ENCODE data around the gene ASTN2.

ASTN2 gene

DNA sequence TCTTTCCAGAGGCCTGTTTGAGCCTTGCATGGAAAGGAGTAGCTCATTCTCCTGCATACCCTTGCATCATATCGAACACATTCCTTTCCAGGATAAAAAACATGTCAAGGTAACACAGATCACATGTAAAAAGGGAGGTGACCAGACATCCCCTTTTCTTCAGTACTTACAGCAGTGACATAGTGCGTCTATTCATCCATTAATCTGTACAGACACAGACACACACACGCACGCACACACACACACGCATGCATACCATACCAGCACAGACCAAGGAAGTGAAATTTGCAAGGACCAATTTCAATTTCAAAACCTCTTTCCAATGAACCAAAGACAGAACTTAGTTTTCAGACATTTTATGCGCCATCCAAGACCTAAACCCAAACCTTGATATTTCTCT, 1005.2 kb downstream of the ASTN2 start:
- no peaks in the 10 kb centered on the region for H3K4me1 ChIP-seq (ENCODE audit: control insufficient read depth, insufficient read depth, low read length)
- no peaks in the 10 kb centered on the region for H3K27me3 ChIP-seq (ENCODE audit: control insufficient read depth, insufficient read depth, low read length)
- H3K36me3 ChIP-seq (ENCODE audit: control insufficient read depth, insufficient read depth, low read length) = no peaks in the 10 kb centered on the region
- H3K4me3 ChIP-seq (ENCODE audit: low read length) = no peak overlapping the region
- no peak overlapping the region for H3K27ac ChIP-seq (ENCODE audit: low read depth, low read length)
- H3K9ac ChIP-seq (ENCODE audit: low read length) = no peak overlapping the region

DNA sequence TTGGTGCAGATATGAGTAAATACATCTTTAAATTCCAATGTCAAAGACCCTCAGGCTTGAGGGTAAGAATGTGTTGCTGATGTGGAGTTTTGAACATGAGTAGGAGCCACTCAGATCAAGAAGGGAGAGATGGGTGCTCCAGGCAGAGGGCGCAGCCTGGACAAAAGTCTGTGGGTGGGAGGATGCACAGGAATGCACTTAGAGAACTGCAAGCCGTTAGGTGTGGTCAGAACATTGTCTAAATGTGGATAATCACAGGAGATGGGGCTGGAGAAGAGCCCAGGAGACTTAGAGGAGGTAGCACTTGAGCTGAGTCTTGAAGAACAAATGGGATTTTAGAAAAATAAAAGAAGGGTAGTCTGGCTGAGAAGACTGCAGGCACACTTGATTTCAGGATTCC, 1005.7 kb downstream of the ASTN2 start:
- Histone ChIP-seq H3K9ac (ENCODE audit: low read length) (no peak overlapping the region), H3K4me3 (ENCODE audit: low read length) (no peak overlapping the region), H3K36me3 (ENCODE audit: control insufficient read depth, insufficient read depth, low read length) (no peaks in the 10 kb centered on the region), H3K27ac (ENCODE audit: low read depth, low read length) (no peak overlapping the region), H3K4me1 (ENCODE audit: control insufficient read depth, insufficient read depth, low read length) (no peaks in the 10 kb centered on the region), H3K27me3 (ENCODE audit: control insufficient read depth, insufficient read depth, low read length) (no peaks in the 10 kb centered on the region)

DNA sequence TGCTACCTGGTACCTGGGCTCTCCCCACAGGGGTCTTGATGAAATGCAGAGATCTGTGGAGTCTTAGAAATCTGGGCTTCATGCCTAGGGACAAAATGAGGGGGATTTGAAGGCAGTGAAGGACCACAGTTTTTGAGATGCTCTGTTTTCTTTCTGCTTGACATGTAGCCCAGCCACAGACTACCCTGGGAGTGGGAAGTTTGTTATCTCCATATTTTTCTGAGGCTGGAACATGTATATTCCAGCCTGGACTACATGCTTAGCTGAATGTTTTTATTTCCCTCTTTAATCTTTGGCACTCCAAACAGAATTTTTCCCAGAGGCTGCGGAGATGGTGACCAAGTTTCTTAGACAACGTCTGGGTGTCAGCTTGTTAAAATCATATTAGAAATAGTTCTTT, 1008.4 kb downstream of the ASTN2 start:
- Histone ChIP-seq H3K27me3 (ENCODE audit: control insufficient read depth, insufficient read depth, low read length) (no peaks in the 10 kb centered on the region), H3K27ac (ENCODE audit: low read depth, low read length) (no peak overlapping the region), H3K4me1 (ENCODE audit: control insufficient read depth, insufficient read depth, low read length) (no peaks in the 10 kb centered on the region), H3K9ac (ENCODE audit: low read length) (no peak overlapping the region), H3K36me3 (ENCODE audit: control insufficient read depth, insufficient read depth, low read length) (no peaks in the 10 kb centered on the region), H3K4me3 (ENCODE audit: low read length) (no peak overlapping the region)

DNA sequence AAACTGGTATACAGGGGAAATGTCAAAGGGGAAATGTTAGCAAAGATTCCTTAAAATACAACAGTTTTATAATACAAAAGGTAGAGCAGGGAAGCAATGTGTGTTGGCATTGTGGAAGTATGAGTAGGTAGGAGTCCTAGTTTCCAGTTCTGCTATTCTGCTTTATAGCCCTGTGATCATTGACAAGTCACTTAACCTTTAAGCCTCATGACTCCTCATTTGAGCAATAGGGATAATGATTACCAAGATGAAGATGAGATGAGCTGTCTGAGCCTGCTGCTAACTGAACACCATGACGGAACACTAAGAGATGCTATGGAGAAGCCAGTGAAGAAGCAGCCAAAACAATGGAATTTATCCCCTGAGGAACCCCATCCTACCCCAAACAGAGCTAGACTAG, 1009.5 kb downstream of the ASTN2 start:
- H3K27ac ChIP-seq (ENCODE audit: low read depth, low read length) = no peak overlapping the region
- no peaks in the 10 kb centered on the region for H3K36me3 ChIP-seq (ENCODE audit: control insufficient read depth, insufficient read depth, low read length)
- no peaks in the 10 kb centered on the region for H3K27me3 ChIP-seq (ENCODE audit: control insufficient read depth, insufficient read depth, low read length)
- no peak overlapping the region for H3K9ac ChIP-seq (ENCODE audit: low read length)
- no peaks in the 10 kb centered on the region for H3K4me1 ChIP-seq (ENCODE audit: control insufficient read depth, insufficient read depth, low read length)
- no peak overlapping the region for H3K4me3 ChIP-seq (ENCODE audit: low read length)

DNA sequence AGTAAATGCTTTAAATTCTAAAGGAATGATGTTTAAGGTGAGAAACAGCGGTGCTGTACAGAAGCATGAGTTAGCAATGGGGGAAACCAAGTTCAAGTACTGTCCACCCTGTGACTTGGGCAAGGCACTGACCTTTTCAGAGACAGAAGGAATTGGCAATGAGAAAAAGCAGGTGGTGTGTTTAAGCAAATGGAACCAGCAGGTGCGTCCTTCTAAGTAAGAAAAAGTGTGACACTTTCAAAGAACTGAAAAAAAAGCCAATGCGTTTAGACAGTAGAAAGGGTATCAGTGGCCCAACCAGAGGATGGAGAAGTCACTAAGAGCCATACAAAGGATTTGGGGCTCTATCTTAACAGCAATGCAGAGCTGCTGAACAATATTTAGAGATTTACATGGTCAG, 1010.6 kb downstream of the ASTN2 start:
- H3K36me3 ChIP-seq (ENCODE audit: control insufficient read depth, insufficient read depth, low read length) = no peaks in the 10 kb centered on the region
- no peaks in the 10 kb centered on the region for H3K27me3 ChIP-seq (ENCODE audit: control insufficient read depth, insufficient read depth, low read length)
- H3K27ac ChIP-seq (ENCODE audit: low read depth, low read length) = no peak overlapping the region
- no peak overlapping the region for H3K9ac ChIP-seq (ENCODE audit: low read length)
- H3K4me3 ChIP-seq (ENCODE audit: low read length) = no peak overlapping the region
- no peaks in the 10 kb centered on the region for H3K4me1 ChIP-seq (ENCODE audit: control insufficient read depth, insufficient read depth, low read length)

DNA sequence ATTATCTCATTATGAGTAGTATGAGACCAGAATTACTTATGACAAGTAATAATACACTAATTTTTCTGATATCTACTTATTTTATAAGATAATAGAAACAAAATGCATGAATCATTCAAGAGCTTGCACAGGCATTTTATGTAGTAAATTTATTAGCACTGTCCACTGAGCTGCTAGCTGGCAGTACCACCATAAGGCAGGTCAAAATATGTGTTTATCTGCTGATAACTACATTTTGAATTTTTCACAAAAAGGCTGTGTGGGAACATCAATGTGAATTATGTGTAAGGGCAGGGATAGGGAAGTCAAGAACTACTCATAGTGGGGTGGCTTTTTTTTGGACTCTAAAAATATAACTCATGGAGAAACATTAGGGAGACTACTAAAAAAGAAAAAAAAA, 1011.7 kb downstream of the ASTN2 start:
- Histone ChIP-seq H3K9ac (ENCODE audit: low read length) (no peak overlapping the region), H3K4me3 (ENCODE audit: low read length) (no peak overlapping the region), H3K4me1 (ENCODE audit: control insufficient read depth, insufficient read depth, low read length) (no peaks in the 10 kb centered on the region), H3K27me3 (ENCODE audit: control insufficient read depth, insufficient read depth, low read length) (no peaks in the 10 kb centered on the region), H3K27ac (ENCODE audit: low read depth, low read length) (no peak overlapping the region), H3K36me3 (ENCODE audit: control insufficient read depth, insufficient read depth, low read length) (no peaks in the 10 kb centered on the region)

DNA sequence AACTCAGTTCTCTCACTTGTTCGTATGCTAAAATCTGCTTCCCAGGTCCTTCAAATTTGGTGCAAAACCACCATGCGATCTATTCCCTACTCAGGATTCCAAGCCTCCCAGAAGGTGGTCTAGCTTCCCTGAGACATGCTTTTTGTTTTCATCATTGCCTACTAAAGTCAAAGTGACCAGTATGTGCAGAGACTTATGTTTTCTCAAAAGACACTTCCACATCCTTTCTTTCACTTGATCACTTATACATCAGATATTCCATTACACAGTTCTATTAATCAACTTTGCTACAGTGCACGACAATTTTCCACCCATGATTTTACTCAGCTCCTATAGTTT, 1019.2 kb downstream of the ASTN2 start:
- Histone ChIP-seq H3K4me3 (ENCODE audit: low read length) (no peak overlapping the region), H3K27me3 (ENCODE audit: control insufficient read depth, insufficient read depth, low read length) (no peaks in the 10 kb centered on the region), H3K4me1 (ENCODE audit: control insufficient read depth, insufficient read depth, low read length) (no peaks in the 10 kb centered on the region), H3K36me3 (ENCODE audit: control insufficient read depth, insufficient read depth, low read length) (no peaks in the 10 kb centered on the region), H3K27ac (ENCODE audit: low read depth, low read length) (no peak overlapping the region), H3K9ac (ENCODE audit: low read length) (no peak overlapping the region)

DNA sequence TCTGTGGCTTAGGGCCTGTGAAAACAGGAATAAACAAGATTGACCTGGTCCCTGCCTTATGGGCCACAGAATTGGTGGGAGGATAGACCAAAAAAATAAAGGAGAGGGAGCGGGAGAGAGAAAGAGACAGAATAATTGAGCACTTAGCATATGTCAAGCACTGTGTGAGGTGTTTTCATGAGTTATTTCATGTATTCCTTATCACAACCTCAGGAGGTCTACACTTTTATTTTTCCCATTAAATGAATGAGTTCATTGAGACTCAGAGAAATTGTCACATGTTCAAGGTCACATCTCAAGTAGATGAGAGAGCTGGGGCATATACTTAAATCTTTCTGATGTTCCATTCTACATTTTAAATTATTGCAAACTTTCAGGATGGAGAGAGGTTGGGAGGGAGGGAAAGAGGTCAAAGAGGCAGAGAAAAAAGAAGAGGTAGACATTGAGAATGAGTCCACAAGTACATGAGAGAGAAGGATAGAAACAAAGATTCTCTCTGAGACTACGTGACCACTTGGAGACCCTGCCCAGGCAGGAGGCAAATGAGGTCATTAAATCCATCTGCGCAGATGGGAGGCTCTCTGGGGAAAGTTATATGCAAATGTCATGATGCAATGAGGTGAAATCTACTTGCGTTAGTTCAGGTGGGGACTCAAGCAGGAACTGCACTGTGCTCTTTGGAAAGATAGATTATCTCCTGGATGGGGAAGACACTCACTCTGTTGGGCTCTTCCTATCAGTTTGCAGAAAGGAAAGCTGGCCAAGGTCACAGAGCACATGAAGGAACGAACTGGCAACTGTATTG, 1019.8 kb downstream of the ASTN2 start:
- Histone ChIP-seq H3K9ac (ENCODE audit: low read length) (no peak overlapping the region), H3K4me1 (ENCODE audit: control insufficient read depth, insufficient read depth, low read length) (no peaks in the 10 kb centered on the region), H3K27me3 (ENCODE audit: control insufficient read depth, insufficient read depth, low read length) (no peaks in the 10 kb centered on the region), H3K4me3 (ENCODE audit: low read length) (no peak overlapping the region), H3K36me3 (ENCODE audit: control insufficient read depth, insufficient read depth, low read length) (no peaks in the 10 kb centered on the region), H3K27ac (ENCODE audit: low read depth, low read length) (no peak overlapping the region)

DNA sequence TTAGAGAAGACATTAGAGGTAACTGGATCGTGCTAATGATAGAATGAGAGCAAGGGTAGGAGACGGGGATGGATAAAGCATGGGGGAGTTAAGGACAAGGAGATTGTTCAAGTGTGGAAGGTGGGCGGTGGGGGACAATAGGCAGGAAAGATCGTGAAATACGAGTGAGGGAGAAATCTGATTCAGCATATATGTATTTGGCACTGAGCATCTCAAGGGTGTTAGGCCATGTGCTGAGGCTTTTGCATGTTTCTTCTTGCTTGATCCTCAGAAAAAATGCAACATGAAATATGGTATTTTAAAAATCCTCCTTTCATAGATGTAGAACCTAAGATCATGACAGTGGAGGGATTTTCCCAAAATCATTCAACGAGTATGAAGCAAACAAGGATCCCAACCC, 1020.8 kb downstream of the ASTN2 start:
- H3K4me1 ChIP-seq (ENCODE audit: control insufficient read depth, insufficient read depth, low read length) = no peaks in the 10 kb centered on the region
- no peak overlapping the region for H3K9ac ChIP-seq (ENCODE audit: low read length)
- no peaks in the 10 kb centered on the region for H3K27me3 ChIP-seq (ENCODE audit: control insufficient read depth, insufficient read depth, low read length)
- no peak overlapping the region for H3K27ac ChIP-seq (ENCODE audit: low read depth, low read length)
- H3K4me3 ChIP-seq (ENCODE audit: low read length) = no peak overlapping the region
- H3K36me3 ChIP-seq (ENCODE audit: control insufficient read depth, insufficient read depth, low read length) = no peaks in the 10 kb centered on the region

DNA sequence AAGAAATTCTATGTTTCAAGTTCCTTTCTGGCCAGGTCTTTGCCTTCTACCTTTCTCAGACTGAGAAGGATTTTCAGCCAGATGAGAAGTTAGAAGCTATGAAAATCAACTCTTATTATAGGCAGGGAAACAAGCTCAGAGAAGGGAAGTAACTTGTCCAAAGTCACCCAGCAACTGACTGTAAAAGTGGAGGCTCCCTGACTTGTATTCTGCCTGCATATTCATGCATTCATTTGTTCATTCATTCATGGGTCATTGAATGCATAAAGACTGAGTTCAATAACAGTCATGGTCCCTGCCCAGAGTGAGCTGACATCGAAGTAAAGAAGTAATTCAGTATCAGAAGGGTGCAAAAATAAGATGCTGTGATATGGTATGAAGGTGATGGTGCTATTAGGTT, 1021.7 kb downstream of the ASTN2 start:
- H3K36me3 ChIP-seq (ENCODE audit: control insufficient read depth, insufficient read depth, low read length) = no peaks in the 10 kb centered on the region
- no peak overlapping the region for H3K4me3 ChIP-seq (ENCODE audit: low read length)
- H3K27me3 ChIP-seq (ENCODE audit: control insufficient read depth, insufficient read depth, low read length) = no peaks in the 10 kb centered on the region
- no peak overlapping the region for H3K9ac ChIP-seq (ENCODE audit: low read length)
- no peak overlapping the region for H3K27ac ChIP-seq (ENCODE audit: low read depth, low read length)
- no peaks in the 10 kb centered on the region for H3K4me1 ChIP-seq (ENCODE audit: control insufficient read depth, insufficient read depth, low read length)

DNA sequence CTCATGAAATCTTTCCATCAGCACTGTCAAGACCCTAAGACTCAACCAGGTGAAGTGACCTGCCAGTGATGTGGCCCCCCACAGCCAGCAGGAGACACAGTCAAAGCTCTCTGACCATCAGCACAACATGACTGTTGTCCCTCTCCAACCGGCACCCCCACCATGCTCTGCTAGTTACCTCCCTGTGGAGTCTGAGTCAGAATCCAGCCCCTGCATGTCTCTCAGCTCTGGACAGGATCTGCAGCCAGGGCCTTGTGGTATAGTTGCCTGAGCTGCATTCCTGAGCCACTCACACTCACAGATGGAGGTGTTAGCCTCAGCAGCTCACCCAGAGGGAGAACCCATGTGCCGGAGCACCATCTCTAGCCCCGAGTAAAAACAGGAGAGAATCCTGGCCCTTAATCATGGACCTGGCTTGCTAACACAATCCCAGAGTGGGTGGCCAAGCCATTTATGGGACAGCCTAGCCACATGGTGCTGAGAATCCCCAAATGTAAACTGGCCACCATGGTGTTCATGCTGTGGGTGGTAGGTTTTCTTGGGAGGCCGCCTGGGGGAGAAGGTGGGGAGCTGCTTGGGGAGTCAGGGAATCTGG, 1023.5 kb downstream of the ASTN2 start:
- Histone ChIP-seq H3K27me3 (ENCODE audit: control insufficient read depth, insufficient read depth, low read length) (no peaks in the 10 kb centered on the region), H3K36me3 (ENCODE audit: control insufficient read depth, insufficient read depth, low read length) (no peaks in the 10 kb centered on the region), H3K27ac (ENCODE audit: low read depth, low read length) (no peak overlapping the region), H3K9ac (ENCODE audit: low read length) (no peak overlapping the region), H3K4me1 (ENCODE audit: control insufficient read depth, insufficient read depth, low read length) (no peaks in the 10 kb centered on the region), H3K4me3 (ENCODE audit: low read length) (no peak overlapping the region)

DNA sequence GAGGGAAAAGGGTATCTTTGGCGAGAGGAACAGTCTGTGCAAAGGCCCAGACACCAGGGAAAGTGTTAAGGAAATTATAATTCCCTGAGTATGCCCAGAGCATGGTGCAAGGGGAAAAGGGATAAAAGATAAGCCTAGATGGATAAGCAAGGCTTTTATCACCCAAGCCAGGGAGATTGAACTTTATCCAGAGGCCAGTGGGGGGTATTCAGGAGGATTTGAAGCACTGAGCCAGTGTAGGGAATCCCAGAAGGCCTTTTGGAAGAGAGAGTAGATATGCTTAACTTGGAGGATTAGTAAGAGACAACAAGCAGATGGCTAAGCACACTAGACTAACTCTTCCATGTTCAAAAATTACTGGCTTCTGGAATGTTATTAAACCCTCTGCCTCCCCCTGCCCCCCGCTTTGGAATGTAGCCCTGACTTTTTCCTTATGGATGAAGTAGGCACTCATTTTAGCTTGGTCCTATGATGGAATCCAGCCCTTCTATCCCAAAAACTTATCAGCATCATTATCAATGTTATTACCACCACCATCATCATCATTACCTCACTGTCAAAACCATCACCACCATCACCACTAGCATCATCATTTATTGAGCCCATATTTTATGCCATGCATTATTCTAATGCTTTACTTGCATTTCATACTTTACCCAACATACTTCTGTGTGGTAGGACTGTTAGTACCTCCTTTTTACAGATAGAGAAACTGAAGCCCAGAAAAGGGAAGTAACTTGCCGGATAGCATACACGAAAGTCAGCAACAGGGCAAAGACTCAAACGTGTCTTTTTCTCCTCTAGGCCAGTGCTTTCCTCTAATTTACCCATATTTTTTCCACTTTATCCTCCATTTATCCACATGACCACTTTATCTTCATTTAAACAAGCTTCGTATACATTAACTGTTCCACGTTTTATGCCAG, 1024.3 kb downstream of the ASTN2 start:
- Histone ChIP-seq H3K4me3 (ENCODE audit: low read length) (no peak overlapping the region), H3K27me3 (ENCODE audit: control insufficient read depth, insufficient read depth, low read length) (no peaks in the 10 kb centered on the region), H3K36me3 (ENCODE audit: control insufficient read depth, insufficient read depth, low read length) (no peaks in the 10 kb centered on the region), H3K27ac (ENCODE audit: low read depth, low read length) (no peak overlapping the region), H3K4me1 (ENCODE audit: control insufficient read depth, insufficient read depth, low read length) (no peaks in the 10 kb centered on the region), H3K9ac (ENCODE audit: low read length) (no peak overlapping the region)
